Thyroid gland (tissue), 4 donors: ENCODE data around the gene RAB11FIP4.

ENCODE experiments used
- CTCF ChIP-seq, 6 experiments: fragments of 200-600 bp in 3 of 6; fragments of 450-650 bp in 3 of 6; sonication (generic) in 3 of 6; IDR thresholded peaks; one replicate each; pipeline ENCODE4 v1.5.1; 2016 to 2019; ENCODE audit warnings: antibody characterized with exemption in 6 of 6, mild to moderate bottlenecking in 2 of 6, inconsistent platforms in 1 of 6, moderate library complexity in 1 of 6
- POLR2A ChIP-seq, 2 donors: fragments of 450-650 bp; IDR thresholded peaks; one replicate each; pipeline ENCODE4 v1.6.1; 2017; ENCODE audit warnings: antibody characterized with exemption in 2 of 2, mild to moderate bottlenecking in 2 of 2, moderate library complexity in 1 of 2

GRCh38 chr17:31532526-31532925 lies 141.1 kb downstream of the RAB11FIP4 start:
- TF ChIP-seq POLR2A (IDR thresholded peaks at IDR 0.05) (no peak), CTCF (IDR thresholded peaks at IDR 0.05) (no peak)
